HepG2 (cell line): ENCODE measurements around the gene CDK17. TPM values are rescaled to one million over a fixed set of nuclear protein-coding genes. Genes with fewer than 3 reads are reported as not detected.

Experiments
- ATAC-seq: fragments of 200-7000 bp; cut with Tn5 transposase; 3 replicates; pipeline ENCODE4 v1.9.1; 2020; ENCODE audit warnings: mild to moderate bottlenecking, moderate library complexity
- BruUV-seq: library from RNA; stranded (reverse); fragments of 400-500 nt; replicated peaks from 2 replicates; lab custom pipeline; 2021; lab: Mats Ljungman, UMichigan
- CTCF ChIA-PET: fragments of 300-600 bp; formaldehyde crosslinking; extraction: SDS; loops from one replicate; lab custom pipeline; 2021; ENCODE audit warnings: low total read pairs, inconsistent platforms, low intra/inter-chr PET ratio; lab: Yijun Ruan, JAX
- POLR2A ChIA-PET: fragments of 350-600 bp; sonication (Branson Sonifier 250); formaldehyde crosslinking; loops from one replicate; lab custom pipeline; 2020; ENCODE audit warnings: antibody characterized with exemption, inconsistent platforms; lab: Yijun Ruan, JAX
- DNase-seq: peaks from one replicate; pipeline ENCODE4 v3.0.0-alpha.2; 2015; ENCODE audit warnings: low spot score
- FAIRE-seq: peaks from 3 replicates; lab custom pipeline; 2011; peaks lifted over from hg19 to GRCh38; lab: Jason Lieb, UNC
- H2AFZ ChIP-seq: one replicate; pipeline ENCODE4 v1.6.1; 2011; ENCODE audit warnings: low read length, inconsistent platforms
- H3K27ac ChIP-seq: fragments of 300-600 bp; 3 replicates; pipeline ENCODE4 v1.8.0; 2011; ENCODE audit warnings: mixed run types, mild to moderate bottlenecking, mixed read lengths, low read length, inconsistent platforms; ENCODE audit not compliant: insufficient read depth; ENCODE audit errors: extremely low read length
- H3K27me3 ChIP-seq, 2 experiments: fragments of 200-600 bp in 1 of 2; 2 replicates in 1 of 2; 3 replicates in 1 of 2; pipeline versions ENCODE4 v1.6.0 to v1.8.0; 2011; ENCODE audit warnings: low read length in 2 of 2, mild to moderate bottlenecking in 2 of 2, moderate library complexity in 2 of 2, inconsistent platforms in 1 of 2; ENCODE audit not compliant: insufficient read depth in 2 of 2, control insufficient read depth in 1 of 2
- H3K36me3 ChIP-seq, 2 experiments: fragments of 200-600 bp in 1 of 2; replicated peaks in 1 of 2; 2 replicates in 1 of 2; 3 replicates in 1 of 2; pipeline versions ENCODE4 v1.5.1 to v1.8.0; 2011; ENCODE audit warnings: low read length in 2 of 2, inconsistent platforms in 1 of 2; ENCODE audit not compliant: insufficient read depth in 2 of 2, control insufficient read depth in 1 of 2
- H3K4me1 ChIP-seq: 2 replicates; pipeline ENCODE4 v1.5.1; 2012; ENCODE audit warnings: low read length, inconsistent platforms; ENCODE audit not compliant: insufficient read depth
- H3K4me2 ChIP-seq: 2 replicates; pipeline ENCODE4 v1.6.0; 2011; ENCODE audit warnings: low read depth, low read length, inconsistent platforms
- H3K4me3 ChIP-seq, 3 experiments: fragments of 200-600 bp in 1 of 3; sonication (generic), shearing (Covaris generic) in 1 of 3; replicated peaks in 1 of 3; 2 replicates each; pipeline ENCODE4 v1.5.1; 2011 to 2016; ENCODE audit warnings: low read length in 3 of 3, inconsistent platforms in 2 of 3, low read depth in 2 of 3, mild to moderate bottlenecking in 2 of 3, control low read depth in 1 of 3, mixed read lengths in 1 of 3; ENCODE audit not compliant: insufficient read depth in 1 of 3
- H3K79me2 ChIP-seq: one replicate; pipeline ENCODE4 v1.6.1; 2011; ENCODE audit warnings: low read length, inconsistent platforms; ENCODE audit not compliant: insufficient read depth
- H3K9ac ChIP-seq: 2 replicates; pipeline ENCODE4 v1.6.0; 2011; ENCODE audit warnings: mild to moderate bottlenecking, low read depth, low read length, inconsistent platforms; ENCODE audit not compliant: insufficient read depth
- H3K9me3 ChIP-seq: 2 replicates; pipeline ENCODE4 v1.5.1; 2012; ENCODE audit warnings: mild to moderate bottlenecking, low read length
- H4K20me1 ChIP-seq: 2 replicates; pipeline ENCODE4 v1.6.0; 2011; ENCODE audit warnings: inconsistent platforms, mild to moderate bottlenecking, low read length, moderate library complexity; ENCODE audit not compliant: insufficient read depth
- HNF4A ChIP-seq: sonication (generic); formaldehyde crosslinking; IDR thresholded peaks from 2 replicates; pipeline ENCODE4 v1.4.0; 2020; ENCODE audit warnings: missing genetic modification reagents
- SRSF9 ChIP-seq: fragments of 200-400 bp; formaldehyde crosslinking; IDR thresholded peaks from 2 replicates; pipeline ENCODE4 v1.6.1; 2018; ENCODE audit warnings: borderline replicate concordance, mild to moderate bottlenecking, low read depth, low read length; ENCODE audit not compliant: insufficient read depth, poor library complexity, severe bottlenecking
- ZFX ChIP-seq: sonication (generic); formaldehyde crosslinking; IDR thresholded peaks from 2 replicates; pipeline ENCODE4 v1.4.0; 2020; ENCODE audit warnings: mild to moderate bottlenecking, low read depth, missing genetic modification reagents, moderate library complexity
- ZNF331 ChIP-seq: sonication (generic); formaldehyde crosslinking; IDR thresholded peaks from 2 replicates; pipeline ENCODE4 v1.4.0; 2020; ENCODE audit warnings: missing genetic modification reagents
- ZNF883 ChIP-seq: sonication (generic); formaldehyde crosslinking; IDR thresholded peaks from 2 replicates; pipeline ENCODE4 v1.5.1; 2020; ENCODE audit warnings: mild to moderate bottlenecking, missing genetic modification reagents; ENCODE audit errors: not compliant biosample characterization
- WGBS: methylation state at CpG from one replicate; pipeline ENCODE4 v1.1.6; 2017; ENCODE audit warnings: low lambda C conversion rate; 5-methylcytosine and 5-hydroxymethylcytosine counted together
- in situ Hi-C: cut with HindIII; loops from 2 replicates; pipeline ENCODE4 v1.10.0; 2017; ENCODE audit warnings: low pct_unique_long_range_greater_than_20kb; ENCODE audit not compliant: extremely low pct_ligation_motif_present
- intact Hi-C: fragments of 100-400 bp; cut with micrococcal nuclease; formaldehyde crosslinking; loops from one replicate; pipeline ENCODE4 v1.10.0; 2022; ENCODE audit not compliant: unreplicated experiment
- polyA plus RNA-seq, 8 experiments: library from polyadenylated mRNA; depleted of rRNA in 3 of 8; stranded (reverse) in 7 of 8; unstranded in 1 of 8; fragments of >200 nt; fragmentation: Illumina TruSeq in 4 of 8; extraction: Trizol in 4 of 8; gene quantifications; 2 replicates each; pipeline versions ENCODE4 v1.2.1 to v1.2.3, GENCODE V29; 2011 to 2016; ENCODE audit warnings: low read depth in 4 of 8, missing spikeins in 1 of 8, mixed read lengths in 1 of 8; ENCODE audit not compliant: insufficient read depth in 1 of 8
- total RNA-seq, 5 experiments: library from RNA; depleted of rRNA; stranded (reverse); fragments of >200 nt; fragmentation: Illumina TruSeq; extraction: Trizol; gene quantifications; 2 replicates each; pipeline ENCODE4 v1.2.3, GENCODE V29; 2016; ENCODE audit warnings: low read depth in 1 of 5
- TF ChIP-seq, protein P1 (sequence below), 2 experiments: sonication (generic) in 1 of 2; formaldehyde crosslinking in 1 of 2; IDR thresholded peaks; 2 replicates each; pipeline versions ENCODE4 v1.5.1 to v1.6.1; 2011 to 2020; ENCODE audit warnings: borderline replicate concordance in 1 of 2, low read depth in 1 of 2, low read length in 1 of 2, mild to moderate bottlenecking in 1 of 2, missing genetic modification reagents in 1 of 2, moderate library complexity in 1 of 2

The CDK17 gene
- total and polyA plus RNA-seq, 2 of the 13 experiments (the other 11 are each of a cell fraction or from before 2014, with no cell fraction given) = 9.9 to 22.3 TPM

DNA sequence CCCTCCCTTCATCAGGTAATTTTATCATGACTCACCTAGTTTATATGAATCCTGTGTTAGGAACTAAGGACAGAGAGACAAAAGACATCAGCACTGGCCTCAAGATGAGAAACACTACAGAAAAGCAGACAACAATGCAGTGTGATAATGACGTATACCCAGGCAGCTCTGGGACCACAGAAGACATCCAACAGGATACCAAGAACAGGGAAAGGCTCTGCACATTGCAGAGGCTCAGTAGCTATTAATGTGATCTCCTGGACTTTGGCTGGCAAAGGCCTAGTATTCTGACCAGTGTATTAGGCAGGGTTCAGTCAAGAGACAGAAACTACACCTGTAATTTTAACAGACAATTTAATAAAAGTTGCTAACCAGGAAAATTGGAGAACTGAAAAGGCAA is 39.7 kb downstream of the CDK17 start:
- FAIRE-seq = no peak
- Histone ChIP-seq H3K4me1 (peaks cover 57% of the 10 kb centered on the region), H3K27ac (no peak overlapping the region)

DNA sequence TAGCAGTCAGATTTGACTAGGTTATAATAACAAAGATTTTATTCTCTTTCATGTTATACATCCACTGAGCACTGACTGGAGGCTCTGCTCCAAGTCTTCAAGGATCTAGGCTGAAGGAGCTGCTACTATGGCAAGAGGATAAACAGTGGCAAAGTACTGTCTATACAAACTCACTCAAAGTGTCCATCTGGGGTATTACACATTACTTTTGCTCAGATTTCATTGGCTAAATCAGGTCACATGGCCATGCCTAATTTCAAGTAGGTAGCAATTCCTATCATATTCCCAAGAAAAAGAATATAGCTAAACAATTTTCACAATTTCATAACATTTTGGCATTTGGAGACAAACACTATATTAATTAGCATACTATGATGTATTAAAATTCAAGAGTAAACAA is 40.9 kb downstream of the CDK17 start:
- no TSS peak for BruUV-seq
- no peaks in the 10 kb centered on the region for H3K27me3 ChIP-seq
- ATAC-seq = no peak

More for the DNA sequence above, 39.7 kb downstream of the CDK17 start:
- ChIA-PET CTCF (no interaction called here), POLR2A (no interaction called here)
- TF ChIP-seq ZNF331 (CRISPR knock-in tag) = peak; percentile 70; the same call in 1 of the 2 replicates
- 0 out of 2 replicates have a peak, but pooled peaks have one; percentile 15 for TF ChIP-seq ZFX (CRISPR knock-in tag)
- TF ChIP-seq HNF4A = 0 out of 2 replicates have a peak, but pooled peaks have one; percentile 17
- TF ChIP-seq SRSF9 = no peak
- Histone ChIP-seq H3K4me2 (no peak overlapping the region), H4K20me1 (peaks cover 12% of the 10 kb centered on the region), H3K27me3 (no peaks in the 10 kb centered on the region), H2AFZ (no peak overlapping the region), H3K79me2 (peaks cover 75% of the 10 kb centered on the region), H3K9ac (no peak overlapping the region), H3K9me3 (no peaks in the 10 kb centered on the region), H3K4me3 (no peak overlapping the region), H3K36me3 (no peaks in the 10 kb centered on the region)
- ATAC-seq (peak; percentile 74), DNase-seq (no peak)
- 85% methylated on average over 1 of the region's 1 CpG for WGBS
- in situ Hi-C loops (no loop called here), intact Hi-C loops (loop anchor here (2.0 kb wide), 1 partner anchor 14 kb away; no protein-coding TSS in a partner anchor)
- BruUV-seq = no TSS peak

More for the DNA sequence above, 40.9 kb downstream of the CDK17 start:
- CTCF ChIA-PET = no interaction called here
- DNase-seq (no peak), FAIRE-seq (no peak)
- POLR2A ChIA-PET = no interaction called here
- Histone ChIP-seq H3K4me2 (no peak overlapping the region), H3K9me3 (no peaks in the 10 kb centered on the region), H3K27ac (no peak overlapping the region), H3K9ac (no peak overlapping the region), H3K79me2 (peaks cover 73% of the 10 kb centered on the region), H3K36me3 (no peaks in the 10 kb centered on the region), H3K4me3 (no peak overlapping the region), H2AFZ (no peak overlapping the region), H3K4me1 (peaks cover 59% of the 10 kb centered on the region)
- in situ Hi-C loops = no loop called here
- intact Hi-C loops = no loop called here
- TF ChIP-seq, protein P1, sequence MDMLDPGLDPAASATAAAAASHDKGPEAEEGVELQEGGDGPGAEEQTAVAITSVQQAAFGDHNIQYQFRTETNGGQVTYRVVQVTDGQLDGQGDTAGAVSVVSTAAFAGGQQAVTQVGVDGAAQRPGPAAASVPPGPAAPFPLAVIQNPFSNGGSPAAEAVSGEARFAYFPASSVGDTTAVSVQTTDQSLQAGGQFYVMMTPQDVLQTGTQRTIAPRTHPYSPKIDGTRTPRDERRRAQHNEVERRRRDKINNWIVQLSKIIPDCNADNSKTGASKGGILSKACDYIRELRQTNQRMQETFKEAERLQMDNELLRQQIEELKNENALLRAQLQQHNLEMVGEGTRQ (IDR thresholded peaks at IDR 0.05; ENCODE audit: low read depth, low read length) = 0 out of 2 replicates have a peak, but pooled peaks have one; percentile 22
- TF ChIP-seq, protein P1 (CRISPR knock-in tag; IDR thresholded peaks at IDR 0.05; ENCODE audit: borderline replicate concordance) = no peak; the same call in 1 of the 2 replicates
- TF ChIP-seq ZNF883 (CRISPR knock-in tag) = no peak
- TF ChIP-seq, all 625 proteins: peak for 1
- H4K20me1 ChIP-seq = peaks cover 12% of the 10 kb centered on the region
